Activated CD8-positive, alpha-beta memory T cell treated with anti-CD3 and anti-CD28 coated beads, Interleukin-2, amount 50 U/mL, for 24 hours (primary cell): Measurements from ENCODE around the gene KDR.

Experiments used
- DNase-seq: peaks from one replicate; pipeline ENCODE4 v3.0.0-alpha.2; 2020; ENCODE audit errors: extremely low read depth

The KDR gene

DNA sequence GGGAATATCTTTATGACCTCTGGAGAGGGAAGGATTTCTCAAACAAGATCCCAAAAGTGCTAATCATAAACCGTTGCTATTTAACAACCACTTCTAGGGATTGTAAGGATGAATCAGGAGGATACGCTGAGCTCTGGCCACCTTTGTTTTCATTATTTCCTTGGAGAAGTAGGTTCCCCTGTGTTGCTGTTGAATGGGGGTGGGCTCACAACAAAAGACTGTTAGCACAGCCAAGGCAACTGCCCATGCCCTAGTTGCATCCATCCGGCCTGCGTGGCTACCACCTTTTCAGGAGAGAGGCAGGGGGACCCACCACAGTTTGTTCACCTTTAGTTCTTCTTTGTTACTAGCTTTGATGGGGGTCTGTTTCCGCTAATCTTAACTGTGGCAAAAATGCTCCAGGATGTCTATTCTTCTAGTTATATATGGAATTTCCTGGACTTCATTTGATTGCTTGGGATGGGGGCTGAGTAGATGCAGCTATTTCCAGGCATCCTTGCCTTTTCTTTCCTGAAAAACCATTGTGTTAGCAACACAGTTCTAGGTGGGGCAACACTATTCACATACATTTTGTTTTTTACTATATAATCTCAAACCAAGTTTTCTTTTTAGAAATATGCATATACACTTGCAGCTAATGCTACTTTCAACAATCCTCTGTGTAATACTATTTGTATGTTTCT lies 95.4 kb downstream of the KDR start:
- DNase-seq = no peak

DNA sequence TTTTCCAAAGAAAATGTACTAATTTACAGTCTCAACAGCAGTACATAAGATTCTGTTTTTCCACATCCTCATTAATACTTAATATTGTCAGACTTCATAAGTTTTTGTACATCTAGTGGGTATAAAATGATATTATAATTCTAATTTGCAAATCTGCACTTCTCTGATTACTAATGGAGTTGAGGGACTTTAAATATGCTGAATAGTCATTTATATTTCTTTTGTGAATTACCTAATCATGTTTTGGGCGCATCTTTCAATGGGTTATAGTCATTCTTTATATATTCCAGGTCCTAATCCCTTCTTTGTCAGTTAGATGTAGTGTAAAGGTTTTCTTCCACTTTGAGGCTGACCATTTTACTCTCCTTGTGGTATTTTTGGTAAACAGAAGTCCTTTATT lies 96.1 kb downstream of the KDR start:
- no peak for DNase-seq
